Measurements from ENCODE around the gene DNPH1. TPM values are rescaled to one million over a fixed set of nuclear protein-coding genes. Genes with fewer than 3 reads are reported as not detected.

The DNPH1 gene
- total RNA-seq, 1 experiment from 2014 or later: 50.3 TPM

DNA sequence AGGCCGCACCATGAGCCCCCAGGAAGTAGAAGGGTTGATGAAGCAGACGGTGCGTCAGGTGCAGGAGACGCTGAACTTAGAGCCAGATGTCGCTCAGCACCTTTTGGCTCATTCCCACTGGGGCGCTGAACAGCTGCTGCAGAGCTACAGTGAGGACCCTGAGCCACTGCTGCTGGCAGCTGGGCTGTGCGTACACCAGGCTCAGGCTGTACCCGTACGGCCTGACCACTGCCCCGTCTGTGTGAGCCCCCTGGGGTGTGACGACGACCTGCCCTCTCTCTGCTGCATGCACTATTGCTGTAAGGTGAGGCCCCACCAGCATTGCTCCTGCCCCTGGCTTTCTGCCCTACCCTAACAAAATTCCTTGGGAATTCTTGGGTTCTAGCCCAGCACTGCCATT lies 13.1 kb downstream of the DNPH1 start:
- DNase-seq (ENCODE audit: low read depth): no peak

DNA sequence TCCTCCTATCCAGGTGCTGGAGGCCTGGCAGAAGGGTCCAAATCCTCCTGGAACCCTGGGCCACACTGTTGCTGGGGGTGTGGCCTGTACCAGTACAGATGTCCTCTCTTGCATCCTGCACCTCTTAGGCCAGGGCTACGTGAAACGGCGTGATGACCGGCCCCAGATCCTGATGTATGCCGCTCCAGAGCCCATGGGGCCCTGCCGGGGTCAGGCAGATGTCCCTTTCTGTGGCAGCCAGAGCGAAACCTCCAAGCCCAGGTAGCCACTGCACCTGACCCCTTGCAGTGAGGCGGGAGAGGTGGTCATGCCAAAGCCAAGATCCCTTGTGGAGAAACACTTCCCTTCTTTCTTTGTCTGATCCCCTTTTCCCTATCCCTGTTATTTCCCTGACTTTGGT lies 14.2 kb downstream of the DNPH1 start:
- no peak for DNase-seq (ENCODE audit: low read depth)

DNA sequence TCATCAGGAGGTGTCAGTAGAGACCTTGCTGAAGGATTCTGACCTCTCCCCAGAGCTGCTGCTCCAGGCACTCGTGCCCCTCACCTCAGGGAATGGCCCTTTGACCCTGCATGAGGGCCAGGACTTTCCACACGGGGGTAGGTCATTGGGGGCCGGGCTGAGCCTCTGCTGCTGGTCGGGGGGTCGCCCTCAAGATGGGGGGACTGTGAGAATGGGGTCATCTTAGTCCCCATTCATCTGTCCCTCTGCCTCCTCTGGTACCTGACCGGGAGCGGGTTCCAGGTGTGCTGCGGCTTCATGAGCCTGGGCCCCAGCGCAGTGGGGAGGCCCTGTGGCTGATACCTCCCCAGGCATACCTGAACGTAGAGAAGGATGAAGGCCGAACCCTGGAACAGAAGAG lies 15.8 kb downstream of the DNPH1 start:
- no peak for DNase-seq (ENCODE audit: low read depth)

DNA sequence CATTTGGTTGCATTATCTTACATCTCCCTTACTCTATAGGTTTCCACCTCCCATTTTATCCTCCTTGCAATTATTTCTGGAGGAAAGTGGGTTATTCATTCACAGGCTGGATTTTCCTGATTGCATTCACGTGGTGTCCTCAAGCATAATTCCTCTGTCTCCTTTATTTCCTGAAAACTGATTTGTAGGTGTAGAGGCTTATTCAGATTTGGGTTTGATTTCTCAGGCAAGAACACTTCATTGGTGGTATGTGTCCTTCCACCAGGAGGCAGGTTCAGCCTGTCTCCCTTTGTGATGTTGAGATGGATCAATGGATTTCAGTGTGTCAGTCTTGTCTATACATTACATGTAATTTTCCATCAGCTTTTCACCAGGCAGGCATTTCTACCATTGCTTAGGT lies 17.3 kb downstream of the DNPH1 start:
- DNase-seq (ENCODE audit: low read depth): no peak

DNA sequence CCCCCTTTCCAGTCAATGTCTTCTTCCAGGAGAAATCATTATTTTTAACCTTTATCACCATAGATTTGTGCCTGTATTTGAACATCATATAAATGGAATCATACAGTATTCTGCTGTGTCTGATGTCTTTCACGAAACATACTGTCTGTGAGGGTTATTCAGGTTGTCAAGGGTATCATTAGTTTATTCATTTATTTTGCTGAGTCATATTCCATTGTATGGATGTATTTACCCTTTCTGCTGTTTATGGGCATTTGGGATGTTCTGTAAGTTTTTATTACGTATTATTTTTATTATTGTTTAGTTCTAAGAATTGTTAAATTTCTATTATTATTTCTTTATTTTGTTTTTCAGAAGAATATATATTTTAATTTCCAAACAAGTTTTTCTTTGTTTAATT lies 22.0 kb downstream of the DNPH1 start:
- DNase-seq (ENCODE audit: low read depth): no peak

DNA sequence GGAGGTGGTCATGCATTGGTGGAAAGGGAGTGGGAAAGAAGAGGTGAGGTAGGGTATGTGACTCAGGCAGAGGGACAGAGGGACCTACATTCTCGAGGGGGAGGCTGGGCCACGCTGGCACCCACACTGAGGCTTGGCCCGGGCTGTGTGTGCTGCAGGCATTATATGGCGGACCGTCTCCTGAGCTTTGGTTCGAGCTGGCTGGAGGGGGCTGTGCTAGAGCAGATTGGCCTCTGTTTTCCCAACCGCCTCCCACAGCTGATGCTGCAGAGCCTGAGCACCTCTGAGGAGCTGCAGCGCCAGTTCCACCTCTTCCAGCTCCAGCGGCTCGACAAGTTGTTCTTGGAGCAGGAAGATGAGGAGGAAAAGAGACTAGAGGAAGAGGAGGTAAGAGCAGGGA lies 23.4 kb downstream of the DNPH1 start:
- no peak for DNase-seq (ENCODE audit: low read depth)

DNA sequence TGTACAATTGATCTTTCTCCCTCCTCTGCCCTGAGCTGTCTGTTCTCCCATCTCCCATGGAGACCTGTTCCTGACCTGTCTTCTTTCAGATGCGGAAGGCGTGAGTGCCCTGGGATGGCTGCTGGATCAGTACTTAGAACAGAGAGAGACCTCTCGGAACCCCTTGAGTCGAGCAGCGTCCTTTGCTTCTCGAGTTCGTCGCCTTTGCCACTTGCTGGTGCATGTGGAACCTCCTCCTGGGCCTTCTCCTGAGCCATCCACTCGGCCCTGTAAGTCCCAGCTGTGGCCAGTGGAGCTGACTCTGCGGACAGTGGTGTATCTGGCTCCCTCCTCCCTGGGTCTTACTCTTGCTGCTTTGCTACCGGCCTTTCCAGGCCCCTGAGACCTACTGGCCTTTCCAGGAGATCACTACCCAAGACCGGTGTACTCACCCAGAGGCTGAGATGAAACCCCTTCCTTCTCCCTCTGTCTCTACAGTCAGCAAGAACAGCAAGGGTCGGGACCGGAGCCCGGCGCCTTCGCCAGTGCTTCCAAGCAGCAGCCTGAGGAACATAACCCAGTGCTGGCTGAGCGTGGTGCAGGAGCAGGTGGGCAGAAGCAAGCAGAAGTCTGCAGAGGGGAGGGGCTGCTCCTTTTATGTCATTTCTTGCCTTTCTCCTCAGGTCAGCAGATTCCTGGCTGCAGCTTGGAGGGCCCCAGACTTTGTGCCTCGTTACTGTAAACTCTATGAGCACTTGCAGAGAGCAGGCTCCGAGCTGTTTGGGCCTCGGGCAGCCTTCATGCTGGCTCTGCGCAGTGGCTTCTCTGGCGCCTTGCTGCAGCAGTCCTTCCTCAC lies 24.8 kb downstream of the DNPH1 start:
- no peak for DNase-seq (ENCODE audit: low read depth)

DNA sequence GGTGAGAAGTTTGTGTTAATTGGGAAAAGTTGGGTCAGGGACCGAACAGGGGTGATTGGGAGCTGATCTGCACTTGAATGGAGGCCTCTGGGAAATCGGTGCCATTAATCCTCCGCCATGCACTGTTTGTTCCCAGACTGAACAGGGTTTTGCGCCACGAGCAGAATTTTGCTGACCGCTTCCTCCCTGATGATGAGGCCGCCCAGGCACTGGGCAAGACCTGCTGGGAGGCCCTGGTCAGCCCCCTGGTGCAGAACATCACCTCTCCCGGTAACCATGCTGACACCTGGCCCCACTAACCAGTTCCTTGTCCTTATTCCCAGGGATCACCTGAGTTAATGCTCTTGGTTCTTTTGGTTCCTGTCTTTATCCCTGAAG lies 25.6 kb downstream of the DNPH1 start:
- no peak for DNase-seq (ENCODE audit: low read depth)

DNA sequence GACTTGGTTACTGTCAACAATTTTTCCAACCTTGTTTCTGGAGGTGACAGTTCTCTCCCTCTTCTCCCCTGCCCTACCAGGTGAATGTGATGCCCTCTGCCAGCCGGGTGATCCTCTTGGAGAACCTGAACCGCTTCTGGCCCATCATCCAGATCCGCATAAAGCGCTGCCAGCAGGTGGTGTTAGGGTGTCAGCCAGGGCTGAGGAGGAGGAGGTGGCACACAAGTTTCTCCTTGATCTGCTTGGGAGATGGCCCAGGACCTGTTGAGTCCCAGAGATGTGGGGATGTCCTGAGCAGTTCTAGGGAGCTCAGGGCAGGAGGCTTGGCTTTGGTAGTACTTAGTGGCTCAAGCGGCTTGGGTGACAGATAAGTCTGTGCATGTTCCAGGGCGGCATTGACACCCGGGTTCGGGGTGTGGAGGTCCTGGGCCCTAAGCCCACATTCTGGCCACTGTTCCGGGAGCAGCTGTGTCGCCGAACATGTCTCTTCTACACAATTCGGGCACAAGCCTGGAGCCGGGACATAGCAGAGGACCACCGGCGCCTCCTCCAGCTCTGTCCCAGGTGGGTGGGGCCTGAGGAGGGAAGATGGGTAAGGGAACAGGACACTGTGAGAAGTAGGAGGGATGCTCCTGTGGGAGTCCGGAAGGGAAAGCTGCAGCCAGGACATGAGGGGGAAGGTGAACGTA lies 26.1 kb downstream of the DNPH1 start:
- no peak for DNase-seq (ENCODE audit: low read depth)

DNA sequence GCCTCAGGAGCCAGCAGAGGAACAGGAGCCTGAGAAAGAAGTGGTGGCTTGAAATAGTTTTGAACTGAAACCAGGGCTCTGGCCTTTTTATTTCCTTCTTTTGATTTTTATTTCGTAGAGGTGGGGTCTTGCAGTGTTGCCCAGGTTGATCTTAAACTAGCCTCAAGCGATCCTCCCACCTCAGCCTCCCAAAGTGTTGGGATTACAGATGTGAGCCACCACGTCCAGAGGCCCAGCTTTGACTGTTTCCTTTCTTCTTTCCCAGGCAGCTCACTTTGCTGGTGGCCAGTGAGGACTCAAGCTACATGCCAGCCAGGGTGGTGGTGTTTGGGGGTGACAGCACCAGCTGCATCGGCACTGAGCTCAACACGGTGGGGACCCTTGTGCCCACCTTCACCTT lies 26.8 kb downstream of the DNPH1 start:
- no peak for DNase-seq (ENCODE audit: low read depth)

DNA sequence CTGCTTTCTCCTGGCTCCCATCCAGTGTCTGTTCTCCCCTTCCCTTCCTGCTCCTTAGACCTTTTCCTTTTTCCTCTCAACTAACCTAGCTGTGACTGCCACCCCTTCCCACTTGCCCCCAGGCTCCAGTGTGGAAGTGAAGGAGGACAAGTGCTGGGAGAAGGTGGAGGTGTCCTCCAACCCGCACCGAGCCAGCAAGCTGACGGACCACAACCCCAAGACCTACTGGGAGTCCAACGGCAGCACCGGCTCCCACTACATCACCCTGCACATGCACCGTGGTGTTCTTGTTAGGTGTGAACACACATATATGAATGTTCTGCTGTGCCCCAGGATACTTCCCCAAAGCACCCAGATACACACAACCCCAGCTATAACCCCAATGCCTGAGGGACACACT lies 28.7 kb downstream of the DNPH1 start:
- DNase-seq (ENCODE audit: low read depth): no peak

DNA sequence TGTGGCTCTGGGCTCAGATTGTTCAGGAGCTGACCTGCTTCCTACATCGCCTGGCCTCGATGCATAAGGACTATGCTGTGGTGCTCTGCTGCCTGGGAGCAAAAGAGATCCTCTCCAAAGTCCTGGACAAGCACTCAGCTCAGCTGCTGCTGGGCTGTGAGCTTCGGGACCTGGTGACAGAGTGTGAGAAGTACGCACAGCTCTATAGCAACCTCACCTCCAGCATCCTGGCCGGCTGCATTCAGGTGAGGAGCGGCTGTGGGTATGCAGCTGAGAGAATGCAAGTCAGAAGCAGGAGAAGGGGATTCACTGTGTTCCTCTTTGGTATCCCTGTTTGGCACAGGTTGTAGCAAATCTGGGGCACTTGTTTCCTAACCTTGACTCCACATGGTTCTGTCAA lies 29.4 kb downstream of the DNPH1 start:
- DNase-seq (ENCODE audit: low read depth): no peak

DNA sequence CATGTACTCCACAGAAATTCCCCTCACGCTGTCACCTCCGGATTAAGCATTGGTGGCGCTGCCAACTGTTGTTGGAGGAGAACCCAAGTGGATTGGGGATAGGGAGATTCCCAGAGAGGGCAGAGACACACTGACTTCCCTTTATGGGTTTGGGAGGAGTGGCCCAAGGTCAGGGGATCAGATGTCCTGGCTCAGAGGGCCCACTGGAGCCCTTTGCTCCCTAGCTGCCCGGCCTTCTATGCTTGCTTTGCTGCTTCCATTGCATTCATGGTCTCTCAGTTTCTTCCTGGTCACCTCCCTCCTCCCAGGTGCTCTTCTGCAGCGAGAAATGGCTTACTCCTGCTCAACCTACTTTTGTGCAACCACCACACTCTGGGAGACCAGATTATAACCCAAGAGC lies 32.9 kb downstream of the DNPH1 start:
- no peak for DNase-seq (ENCODE audit: low read depth)

DNA sequence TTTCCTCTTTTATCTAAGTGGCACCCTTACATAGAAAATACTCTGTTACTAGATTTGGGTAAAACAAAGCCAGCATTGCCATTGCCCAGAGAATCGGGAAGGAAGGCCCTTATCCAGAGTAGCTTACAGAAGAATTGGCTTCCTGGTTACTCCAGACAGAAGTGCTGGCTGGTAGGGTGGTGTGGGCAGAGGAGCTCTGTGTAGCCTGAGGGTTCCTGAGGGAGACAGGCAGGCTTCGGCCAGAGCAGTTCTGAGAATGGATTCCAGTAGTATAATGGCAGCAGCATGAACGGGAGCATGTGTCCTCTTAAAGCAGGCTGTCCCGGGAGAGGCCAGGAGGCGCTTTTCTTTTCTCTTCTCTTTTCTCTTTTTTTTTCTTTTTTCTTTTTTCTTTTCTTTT lies 35.4 kb downstream of the DNPH1 start:
- DNase-seq (ENCODE audit: low read depth): no peak

DNA sequence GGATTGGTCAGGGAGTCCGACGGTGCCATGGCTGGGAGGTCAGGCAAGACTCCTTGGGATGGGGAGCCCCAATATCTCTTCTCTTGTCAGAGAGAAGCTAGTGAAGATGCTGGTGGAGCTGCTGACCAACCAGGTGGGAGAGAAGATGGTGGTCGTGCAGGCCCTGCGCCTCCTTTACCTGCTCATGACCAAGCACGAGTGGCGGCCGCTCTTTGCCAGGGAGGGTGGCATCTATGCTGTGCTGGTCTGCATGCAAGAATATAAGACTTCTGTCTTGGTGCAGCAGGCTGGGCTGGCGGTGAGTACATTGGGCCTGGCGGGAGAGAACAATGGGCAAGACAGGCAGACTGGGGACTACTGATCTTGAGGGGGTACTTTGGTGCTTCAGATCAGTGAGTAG lies 36.4 kb downstream of the DNPH1 start:
- no peak for DNase-seq (ENCODE audit: low read depth)

DNA sequence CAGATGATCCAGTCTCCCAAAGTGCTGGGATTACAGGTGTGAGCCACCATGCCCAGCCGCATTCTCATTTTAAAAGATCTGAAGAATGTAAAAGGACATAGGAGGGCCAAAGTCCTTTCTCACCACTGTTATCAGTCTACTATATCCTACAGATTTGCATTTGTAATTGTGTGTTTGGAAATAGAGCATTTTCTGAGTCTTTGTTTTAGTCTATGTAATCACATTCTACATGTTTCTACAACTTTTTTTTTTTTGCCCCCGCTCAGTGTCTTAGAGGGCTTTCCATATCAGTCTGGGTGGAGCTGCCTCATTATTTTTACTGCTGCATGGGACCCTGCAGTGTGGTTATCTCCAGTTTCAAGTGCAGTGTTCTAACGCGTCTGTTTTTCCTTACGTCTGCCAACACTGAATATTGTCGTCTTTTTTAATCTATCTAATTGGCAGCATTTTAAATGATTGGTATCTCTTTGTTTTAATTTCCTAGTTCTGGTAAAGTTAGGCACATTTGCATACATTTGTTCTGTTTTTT lies 39.4 kb downstream of the DNPH1 start:
- no peak for DNase-seq (ENCODE audit: low read depth)

DNA sequence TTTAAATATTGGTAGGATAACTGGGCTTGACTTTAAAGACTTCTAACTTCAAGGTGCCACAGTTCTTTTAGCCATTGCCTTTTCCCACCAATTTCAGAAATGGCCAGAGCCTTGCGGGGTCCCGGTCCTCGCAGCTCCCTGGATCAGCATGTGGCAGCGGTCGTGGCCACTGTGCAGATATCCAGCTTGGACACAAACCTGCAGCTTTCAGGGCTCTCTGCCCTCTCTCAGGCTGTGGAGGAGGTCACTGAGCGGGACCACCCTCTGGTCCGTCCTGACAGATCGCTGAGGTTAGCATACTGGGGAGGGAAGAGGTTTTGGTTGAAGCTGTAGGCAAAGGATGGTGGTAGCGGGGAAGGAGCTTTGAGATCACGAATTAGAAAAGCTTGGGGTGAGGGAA lies 40.9 kb downstream of the DNPH1 start:
- DNase-seq (ENCODE audit: low read depth): no peak

DNA sequence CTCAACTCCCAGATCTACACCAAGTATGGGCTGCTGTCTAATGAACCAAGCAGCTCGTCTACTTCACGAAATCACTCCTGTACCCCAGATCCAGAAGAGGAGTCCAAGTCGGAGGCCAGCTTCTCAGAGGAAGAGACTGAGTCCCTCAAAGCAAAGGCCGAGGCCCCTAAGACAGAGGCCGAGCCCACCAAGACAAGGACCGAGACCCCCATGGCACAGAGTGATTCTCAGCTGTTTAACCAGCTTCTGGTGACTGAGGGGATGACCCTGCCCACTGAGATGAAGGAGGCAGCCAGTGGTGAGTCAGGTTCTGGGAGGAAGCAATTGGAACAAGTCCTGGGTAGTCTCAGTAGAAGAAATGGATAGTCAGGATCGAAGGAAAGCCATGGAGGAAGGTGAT lies 41.5 kb downstream of the DNPH1 start:
- DNase-seq (ENCODE audit: low read depth): no peak

DNA sequence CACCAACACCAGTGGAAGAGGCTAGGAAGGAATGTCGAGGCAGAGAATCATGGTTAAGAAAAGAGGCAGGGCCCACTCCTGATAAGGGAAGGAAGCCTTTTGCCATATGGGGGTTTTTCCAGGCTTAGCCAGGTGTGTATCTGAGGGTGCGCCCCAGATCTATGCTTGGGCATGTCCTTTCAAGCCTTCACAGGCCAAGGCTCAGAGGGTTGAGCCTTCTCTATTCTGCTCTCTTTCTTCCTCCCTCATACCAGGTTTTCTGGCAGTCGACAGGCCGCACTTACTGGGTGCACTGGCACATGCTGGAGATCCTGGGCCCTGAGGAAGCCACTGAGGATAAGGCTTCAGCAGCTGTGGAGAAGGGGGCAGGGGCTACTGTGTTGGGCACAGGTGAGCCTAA lies 42.6 kb downstream of the DNPH1 start:
- no peak for DNase-seq (ENCODE audit: low read depth)

DNA sequence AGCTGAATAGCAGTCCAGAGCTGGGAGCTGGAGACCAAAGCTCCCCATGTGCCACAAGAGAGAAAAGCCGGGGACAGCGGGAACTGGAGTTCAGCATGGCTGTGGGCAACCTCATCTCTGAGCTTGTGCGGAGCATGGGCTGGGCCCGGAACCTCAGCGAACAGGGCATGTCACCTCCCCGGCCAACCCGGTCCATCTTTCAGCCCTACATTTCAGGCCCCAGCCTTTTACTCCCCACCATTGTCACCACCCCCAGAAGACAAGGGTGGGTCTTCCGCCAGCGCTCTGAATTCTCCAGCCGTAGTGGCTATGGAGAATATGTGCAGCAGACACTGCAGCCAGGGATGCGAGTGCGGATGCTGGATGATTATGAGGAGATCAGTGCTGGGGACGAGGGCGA lies 43.3 kb downstream of the DNPH1 start:
- DNase-seq (ENCODE audit: low read depth): no peak

DNA sequence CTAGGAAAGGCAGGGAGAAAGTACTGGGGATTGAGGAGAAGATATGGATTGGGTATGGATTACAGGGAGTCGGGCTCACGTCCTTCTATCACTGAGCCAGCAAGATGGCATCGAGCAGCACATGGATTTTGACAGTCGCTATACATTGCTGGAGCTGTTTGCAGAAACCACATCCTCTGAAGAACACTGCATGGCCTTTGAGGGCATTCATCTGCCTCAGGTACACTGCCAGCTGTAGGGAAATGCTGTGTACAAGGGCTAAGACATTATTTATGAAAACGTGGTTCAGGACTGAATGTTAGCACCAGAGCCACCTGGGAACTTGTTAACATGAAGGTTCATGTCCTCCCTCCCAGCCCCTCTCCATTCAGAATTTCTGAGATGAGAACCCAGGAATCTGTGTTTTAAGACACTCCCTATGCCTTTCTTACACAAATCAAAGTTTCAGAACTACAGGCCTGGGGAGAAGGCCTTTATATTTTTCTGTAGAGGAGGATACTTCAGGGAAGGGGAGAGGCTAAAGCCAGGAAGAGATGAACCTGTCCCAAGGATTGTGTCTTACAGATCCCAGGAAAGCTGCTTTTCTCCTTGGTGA lies 43.8 kb downstream of the DNPH1 start:
- DNase-seq (ENCODE audit: low read depth): no peak

DNA sequence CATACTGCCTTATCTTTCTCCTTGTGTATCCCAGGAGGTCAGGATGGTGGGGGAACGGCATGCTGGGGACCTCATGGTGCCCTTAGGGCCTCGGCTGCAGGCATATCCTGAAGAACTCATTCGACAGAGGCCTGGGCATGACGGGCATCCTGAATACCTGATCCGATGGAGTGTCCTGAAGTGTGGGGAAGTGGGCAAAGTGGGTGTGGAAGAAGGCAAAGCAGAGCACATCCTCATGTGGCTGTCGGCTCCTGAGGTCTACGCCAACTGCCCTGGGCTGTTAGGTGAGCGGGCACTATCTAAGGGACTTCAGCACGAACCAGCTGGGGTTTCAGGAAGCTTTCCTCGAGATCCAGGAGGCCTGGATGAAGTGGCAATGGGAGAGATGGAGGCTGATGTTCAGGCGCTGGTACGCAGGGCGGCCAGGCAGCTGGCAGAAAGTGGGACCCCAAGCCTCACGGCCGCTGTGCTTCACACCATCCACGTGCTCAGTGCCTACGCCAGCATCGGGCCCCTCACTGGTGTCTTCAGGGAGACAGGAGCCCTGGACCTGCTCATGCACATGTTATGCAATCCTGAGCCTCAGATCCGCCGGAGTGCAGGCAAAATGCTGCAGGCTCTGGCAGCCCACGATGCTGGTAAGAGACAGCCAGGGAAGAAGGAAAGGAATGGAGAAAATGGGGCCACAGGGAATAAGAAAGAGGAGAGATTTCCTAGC lies 44.9 kb downstream of the DNPH1 start:
- no peak for DNase-seq (ENCODE audit: low read depth)
